Stimulated activated naive CD8-positive, alpha-beta T cell treated with anti-CD3 and anti-CD28 coated beads, Interleukin-15, Interleukin-2, amounts not matched to agents 100 U/mL and 50 U/mL, for 24 hours (primary cell): ENCODE data around the gene ADCY1.

ENCODE experiments used
- ATAC-seq: fragments of 150-1000 bp; cut with Tn5 transposase; one replicate; pipeline ENCODE4 v1.10.0; 2021
- DNase-seq: peaks from one replicate; pipeline ENCODE4 v3.0.0; 2021

Gene ADCY1

DNA sequence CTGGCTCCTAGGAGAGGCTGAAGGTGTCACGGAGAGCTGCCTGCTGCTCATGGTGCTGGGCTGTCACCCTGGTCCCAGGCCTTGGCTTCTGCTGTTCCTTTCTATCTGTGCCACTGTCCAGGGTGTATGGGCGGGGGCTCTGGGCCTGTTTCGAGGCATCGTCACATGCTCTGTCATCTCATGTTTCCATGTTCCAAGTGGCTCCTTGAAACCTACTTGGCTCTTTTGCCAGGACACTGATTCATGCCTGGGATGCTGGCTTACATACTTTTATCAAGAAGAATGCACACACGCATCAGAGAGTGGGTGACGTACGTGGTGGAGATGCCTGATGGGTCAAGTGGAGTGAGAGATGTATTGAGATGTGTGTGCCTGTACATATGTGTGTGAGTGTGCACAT, 50.9 kb downstream of the ADCY1 start:
- ATAC-seq (no peak), DNase-seq (no peak)

DNA sequence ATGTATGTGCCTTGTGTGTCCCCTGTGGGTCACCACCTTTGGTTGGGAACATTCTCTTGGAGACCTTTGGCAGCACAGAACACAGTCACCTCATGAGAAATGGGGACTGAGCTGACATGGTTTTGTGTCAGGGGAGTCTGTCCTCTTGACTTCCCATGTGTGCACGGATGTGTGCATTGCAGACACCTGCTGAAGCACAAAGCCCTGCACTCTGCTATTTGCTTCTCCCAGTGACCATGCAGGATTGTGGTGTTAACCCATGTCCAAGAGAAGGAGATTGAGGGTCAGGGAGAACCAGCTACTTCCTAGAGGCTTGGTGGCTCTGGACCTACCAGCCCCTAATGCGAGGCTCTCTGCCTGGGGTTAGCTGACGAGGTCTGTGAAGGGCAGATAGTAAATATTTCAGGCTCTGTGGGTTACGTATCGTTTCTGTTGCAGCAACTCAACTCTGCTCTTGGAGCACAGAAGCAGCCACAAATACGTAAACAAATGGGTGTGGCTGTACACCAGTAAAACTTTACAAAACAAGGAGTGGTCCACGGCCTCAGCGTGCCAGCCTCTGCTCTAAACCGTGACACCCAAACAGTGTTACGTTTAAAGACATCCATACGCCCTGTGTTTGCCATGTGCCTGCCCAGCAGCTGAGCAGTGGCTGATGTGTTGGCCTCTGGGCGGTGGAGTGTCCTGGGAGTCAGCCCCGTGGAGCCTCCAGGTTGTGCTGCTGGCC, 51.7 kb downstream of the ADCY1 start:
- DNase-seq (no peak), ATAC-seq (no peak)

DNA sequence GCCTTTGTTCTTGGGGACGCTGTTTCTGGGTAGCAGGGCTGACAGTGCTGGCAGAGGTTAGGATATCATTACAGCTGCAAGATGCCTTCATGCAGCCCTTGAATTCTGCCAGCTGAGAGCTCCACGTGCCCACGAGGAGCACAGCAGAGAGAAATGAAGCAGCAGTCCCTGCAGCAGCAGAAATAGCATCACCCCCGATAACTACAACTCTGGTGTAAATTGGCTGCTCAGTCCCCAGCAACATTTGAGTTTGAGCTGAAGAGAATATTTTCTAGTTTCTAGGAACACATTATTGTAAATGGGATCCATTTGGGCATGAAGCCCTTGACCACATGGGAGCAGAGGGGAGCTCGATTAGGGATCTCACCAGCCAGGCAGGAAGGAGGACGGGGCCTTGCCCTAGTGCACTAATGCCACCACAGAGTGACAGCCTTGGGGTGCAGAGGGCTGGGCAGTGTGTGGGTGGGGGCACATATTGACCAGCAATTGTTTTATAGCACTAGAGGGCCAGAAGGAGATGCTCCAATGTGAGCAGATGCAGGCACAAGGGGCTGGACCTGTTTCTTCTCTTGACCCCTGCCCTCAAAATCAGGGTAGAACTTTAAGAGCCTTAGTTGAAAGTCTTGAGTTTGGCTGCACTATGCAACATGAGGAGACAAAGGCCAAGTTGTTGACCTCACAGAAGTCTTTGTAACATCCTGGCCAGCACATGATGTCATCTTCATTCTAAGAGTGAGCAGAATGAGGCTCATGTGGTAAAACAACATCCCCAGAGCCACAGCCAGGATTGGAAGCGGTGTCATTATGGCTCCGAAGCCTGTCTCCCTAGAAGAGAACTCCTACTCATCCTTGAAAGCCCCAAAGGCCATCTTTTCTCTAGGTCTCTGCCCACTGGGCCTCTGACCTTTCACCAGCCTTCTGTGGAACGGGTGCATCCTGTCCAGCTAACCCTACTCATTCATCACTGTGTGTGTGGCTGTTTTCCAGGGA, 52.6 kb downstream of the ADCY1 start:
- ATAC-seq: no peak

DNA sequence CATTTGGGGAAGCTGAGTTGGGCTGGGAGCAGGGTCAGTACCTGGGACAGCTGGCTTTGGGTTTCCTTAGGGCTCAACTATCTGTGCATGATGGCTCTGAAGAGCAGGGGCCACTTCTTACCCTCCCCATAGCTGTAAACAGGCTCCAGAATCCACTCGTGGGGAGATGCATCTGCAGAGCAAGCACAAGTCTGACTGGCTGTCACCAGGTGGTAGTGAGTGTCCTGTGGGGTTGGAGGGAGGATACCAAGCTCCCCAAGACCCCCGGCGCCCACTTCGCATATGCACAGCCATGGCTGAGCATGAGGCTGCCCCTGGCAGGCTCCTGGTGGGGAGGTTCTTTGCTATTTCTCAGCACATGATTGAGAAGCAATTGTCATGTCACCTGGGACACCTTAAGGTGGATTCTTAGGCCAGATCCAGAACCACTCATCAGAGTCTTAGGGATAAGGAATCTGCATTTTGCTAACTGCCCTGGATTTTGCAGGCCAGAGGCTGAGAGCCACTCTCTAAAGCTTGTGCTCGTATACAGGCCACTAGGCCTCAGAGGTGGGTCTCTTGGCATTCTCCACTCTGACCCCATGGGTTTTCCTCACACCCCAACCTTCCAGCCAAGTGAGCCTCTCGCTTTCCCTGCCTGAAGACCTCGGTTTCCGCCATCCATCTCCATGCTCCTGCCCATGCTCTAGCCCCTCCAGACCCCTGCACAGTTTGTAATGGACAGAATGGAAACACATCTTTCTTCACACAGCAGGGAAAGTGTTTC, 53.7 kb downstream of the ADCY1 start:
- ATAC-seq: no peak
- no peak for DNase-seq

More for the DNA sequence above, 52.6 kb downstream of the ADCY1 start:
- DNase-seq: no peak

DNA sequence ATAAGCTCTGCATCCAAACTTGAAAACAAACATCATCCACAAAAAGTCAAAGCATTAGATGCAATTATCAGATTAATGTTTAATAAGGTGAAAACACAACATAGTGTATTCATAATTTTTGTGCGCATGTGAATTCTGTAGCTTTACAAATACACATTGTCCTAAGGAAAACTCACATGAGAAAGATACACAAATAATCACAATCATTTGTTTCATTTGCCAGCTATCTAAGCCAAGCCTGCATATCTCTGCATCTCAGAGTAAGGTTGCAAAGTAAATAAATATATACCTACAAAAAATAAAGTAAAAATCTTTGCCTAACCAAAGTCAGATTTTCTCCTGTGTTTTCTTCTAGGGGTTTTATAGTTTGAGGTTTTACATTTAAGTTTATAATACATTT, 57.4 kb downstream of the ADCY1 start:
- ATAC-seq (no peak), DNase-seq (no peak)

DNA sequence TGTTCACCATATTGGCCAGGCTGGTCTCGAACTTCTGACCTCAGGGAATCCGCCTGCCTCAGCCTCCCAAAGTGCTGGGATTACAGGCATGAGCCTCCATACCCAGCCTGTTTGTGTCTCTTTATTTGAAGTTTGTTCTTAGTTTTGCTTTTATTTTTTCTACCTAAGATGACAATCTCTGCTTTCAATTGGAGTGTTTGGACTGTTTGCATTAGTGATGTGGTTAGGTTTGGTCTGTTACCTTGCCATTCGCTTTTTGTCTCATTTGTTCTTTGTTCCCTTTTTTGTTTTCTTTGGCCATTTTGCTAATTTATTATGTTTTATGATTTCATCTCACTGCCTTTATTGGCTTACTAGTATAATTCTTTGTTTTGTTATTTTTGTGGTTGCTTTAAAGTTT, 62.6 kb downstream of the ADCY1 start:
- no peak for DNase-seq
- ATAC-seq: no peak

DNA sequence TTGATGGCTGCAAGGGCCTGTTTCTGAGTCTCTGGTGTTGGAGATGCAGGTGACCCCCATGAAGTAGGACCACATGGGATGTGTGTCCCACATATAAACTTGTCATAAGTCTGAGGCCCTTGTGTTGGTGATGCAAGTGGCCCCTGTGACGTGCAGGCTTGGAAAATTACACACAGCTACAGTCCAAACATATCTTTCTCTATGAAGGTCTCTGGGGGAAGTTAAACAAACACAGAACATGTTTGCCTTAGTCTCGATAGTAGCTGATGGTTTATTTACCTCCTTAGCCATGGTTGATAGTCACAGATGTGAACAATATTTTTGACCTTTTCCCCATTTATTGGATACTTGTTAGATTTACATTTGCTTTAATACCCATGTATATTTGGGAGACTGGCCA, 64.7 kb downstream of the ADCY1 start:
- ATAC-seq (no peak), DNase-seq (no peak)

DNA sequence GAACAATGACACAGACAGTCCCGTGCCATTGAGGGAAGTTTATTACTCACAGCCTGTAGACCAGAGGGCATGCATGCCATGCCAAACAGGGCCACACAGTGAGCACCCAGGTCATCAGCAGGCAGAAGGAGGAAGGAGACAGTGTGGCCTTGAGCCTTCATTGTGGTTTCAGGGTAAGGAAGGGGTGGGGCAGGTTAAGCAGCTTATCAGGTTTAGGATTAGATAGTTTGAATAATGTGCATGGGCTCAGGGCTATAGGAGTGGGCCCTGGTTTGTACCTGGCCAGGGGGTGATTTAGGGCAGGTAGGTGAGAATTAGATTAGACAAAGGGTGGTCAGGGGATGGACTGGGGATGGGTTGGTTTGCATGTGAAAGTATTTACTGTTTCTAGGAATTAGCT, 67.9 kb downstream of the ADCY1 start:
- ATAC-seq: no peak

DNA sequence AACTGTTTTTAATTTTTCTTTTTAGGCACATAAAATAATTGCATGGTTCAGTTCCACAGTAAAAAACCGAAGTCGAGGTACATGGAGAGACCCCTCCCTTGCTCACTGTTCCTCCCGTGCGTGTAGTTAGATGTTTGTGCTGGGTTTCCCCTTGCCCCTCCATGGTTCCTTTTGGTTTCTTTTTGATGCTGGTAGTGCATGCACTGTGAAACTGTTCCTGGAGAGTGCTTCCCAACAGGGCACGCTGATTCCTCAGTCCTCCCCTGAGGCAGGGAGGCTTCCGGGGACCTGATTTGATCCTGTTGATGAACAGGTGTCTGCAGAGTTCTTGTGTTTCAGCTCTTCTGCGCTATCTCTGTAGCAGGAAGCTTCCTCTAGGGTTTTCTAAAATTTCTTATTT, 69.5 kb downstream of the ADCY1 start:
- DNase-seq: no peak
- no peak for ATAC-seq

More for the DNA sequence above, 67.9 kb downstream of the ADCY1 start:
- no peak for DNase-seq

DNA sequence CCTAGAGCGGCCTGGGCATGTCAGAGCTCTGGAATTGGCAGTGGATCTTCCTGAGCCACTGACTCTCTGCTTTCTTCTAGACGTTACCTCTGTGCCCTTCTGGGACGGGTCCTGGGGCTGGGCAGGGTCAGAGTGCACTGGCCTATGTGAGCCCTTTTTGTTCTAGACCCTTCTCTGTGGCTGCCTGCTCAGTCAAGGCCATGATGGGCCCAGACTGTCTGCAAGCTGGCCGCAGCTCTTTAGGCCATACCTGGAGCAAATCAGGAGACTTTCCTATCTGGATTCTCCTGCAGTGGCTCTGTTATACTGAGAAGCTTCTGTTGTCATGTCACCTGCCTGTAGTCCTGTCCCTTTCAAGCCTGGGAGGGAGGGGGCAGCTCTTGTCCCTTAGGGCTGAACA, 70.1 kb downstream of the ADCY1 start:
- no peak for ATAC-seq

DNA sequence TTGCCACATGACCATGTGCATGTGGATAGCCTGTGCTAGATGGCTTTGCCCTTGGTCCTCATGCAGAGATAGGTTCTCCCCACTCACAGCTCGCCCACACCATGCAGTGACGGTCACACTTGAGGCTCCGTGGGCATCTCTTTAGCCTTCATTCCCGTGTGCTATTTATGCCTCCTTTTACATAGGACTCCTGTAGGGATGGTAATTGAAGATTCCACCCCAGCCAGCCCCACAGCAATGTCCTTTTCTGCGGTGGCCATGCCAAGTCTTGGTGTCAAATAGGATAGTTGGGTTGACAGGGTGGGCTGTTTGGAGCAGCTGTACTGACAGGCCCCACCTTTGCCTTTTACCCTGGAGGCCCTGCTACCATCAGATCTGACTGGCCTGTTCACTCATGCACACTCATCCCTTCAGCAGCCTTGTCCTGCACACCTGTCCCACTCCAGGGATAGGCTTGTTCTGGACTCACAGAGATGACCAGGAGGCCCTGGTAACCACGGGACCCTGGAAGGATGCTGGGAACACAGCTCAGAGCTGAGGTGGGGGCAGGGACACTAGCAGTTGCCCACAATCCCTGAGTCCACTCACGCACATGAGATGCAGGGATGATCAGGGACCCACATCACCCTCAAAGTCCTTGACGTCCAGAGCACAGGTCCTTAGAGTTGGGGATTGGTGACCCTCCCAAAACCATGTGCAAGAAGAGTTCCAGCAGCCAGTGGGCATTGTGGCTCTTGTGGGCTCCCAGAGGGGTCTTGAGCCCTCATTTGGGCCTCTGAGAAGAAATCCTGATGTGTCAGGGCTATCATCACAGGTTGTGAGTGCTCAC, 71.2 kb downstream of the ADCY1 start:
- DNase-seq (no peak), ATAC-seq (no peak)

More for the DNA sequence above, 70.1 kb downstream of the ADCY1 start:
- DNase-seq: no peak

DNA sequence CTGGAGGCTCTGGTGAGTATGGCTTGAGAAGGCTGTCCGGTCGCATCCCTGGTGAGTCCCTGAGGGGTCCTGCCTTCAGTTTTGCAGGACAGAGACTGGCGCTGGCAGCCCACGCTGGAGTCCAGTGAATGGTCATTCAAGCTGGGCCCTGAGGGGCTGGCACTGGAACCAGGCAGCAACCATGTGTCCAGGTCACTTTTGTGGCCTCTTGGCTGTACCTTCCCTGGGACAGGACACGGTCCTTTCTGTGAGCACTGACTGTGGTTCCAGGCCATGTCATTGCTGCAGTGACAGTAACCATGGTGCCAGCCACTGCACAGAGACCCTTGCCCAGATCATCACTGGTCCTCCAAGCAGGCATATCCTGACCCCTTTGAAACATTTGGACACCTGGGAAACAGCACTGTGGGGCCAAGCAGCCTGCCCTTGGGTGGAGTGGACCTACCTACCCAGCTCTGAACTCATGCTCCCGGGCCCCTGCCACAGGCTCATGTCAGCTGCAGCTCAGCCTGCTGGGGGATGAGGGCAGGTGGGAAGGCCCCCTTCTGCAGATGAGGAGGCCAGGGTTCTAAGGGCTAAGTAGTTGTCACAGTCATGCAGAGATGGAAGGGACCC, 72.1 kb downstream of the ADCY1 start:
- DNase-seq: no peak

DNA sequence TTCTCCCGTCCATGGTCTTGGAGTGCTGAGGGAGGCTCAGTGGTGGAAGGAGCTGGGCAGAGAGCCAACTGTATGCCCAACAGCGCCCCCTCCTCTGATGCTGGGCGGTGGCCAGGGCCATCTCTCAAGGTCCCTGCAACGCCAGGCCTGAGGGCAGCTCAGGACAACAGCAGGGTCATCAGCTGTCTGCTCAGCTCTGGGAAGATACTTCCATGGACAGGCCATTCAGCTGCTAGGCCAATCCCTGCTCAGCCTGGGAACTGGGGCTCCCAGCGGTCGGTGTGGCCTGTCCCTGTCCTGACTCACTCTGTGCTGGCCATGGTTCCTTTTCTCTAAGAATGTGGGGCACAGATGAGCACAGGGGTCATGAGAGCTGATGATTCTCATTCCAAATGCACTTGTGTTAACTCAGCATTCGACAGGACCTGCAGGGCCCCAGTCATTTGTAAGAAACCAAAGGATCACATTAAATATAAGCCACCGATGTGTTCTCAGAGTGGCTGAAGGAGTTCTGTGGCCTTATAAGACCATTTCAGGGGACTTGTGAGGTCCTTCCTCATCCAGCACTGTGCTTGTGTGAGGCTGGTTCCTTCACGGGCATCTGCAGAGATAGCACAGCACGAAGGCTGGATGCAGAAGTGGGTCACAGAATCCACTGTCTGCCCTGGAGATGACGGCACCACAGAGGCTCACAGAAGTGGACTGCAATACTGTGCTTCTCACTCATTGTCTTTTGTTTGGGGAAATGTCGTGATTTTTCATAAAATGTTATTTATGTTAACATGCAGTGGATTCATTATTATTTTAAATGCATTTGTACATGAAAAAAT, 73.0 kb downstream of the ADCY1 start:
- no peak for ATAC-seq

More for the DNA sequence above, 72.1 kb downstream of the ADCY1 start:
- ATAC-seq: no peak

DNA sequence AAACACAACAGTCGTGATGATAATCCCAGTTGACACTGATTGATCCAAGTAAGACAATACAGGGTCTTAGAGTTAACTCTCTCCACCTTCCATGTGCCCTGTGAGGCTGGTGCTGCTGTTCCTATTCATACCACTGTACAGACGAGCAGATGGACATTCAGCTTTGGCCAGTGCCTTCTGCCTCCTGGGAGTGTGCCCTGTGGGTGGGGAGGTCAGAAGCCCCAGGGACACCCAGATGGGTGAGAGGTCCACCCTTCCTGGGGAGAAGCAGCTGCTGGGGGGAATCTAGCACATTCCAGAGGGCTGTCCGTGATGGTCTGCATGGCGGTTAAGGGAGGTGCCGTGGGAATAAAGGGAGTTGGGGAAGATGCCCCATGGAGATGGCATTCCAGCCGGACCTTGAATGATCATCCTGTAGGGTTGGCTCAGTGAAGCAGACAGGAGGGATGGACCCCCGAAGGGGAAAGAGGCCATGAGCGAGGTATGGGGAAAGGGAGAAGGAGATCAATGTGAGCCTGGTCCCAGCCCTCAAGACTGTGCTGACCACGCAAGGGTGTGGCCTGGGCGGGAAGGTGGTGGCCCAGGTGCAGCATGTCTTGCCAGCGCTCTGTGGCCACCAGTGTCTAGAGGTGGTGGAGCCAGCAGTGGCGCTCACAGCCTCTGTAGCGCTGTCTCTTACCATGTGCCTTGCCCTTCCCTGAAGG, 74.0 kb downstream of the ADCY1 start:
- DNase-seq (no peak), ATAC-seq (no peak)

More for the DNA sequence above, 73.0 kb downstream of the ADCY1 start:
- DNase-seq: no peak

DNA sequence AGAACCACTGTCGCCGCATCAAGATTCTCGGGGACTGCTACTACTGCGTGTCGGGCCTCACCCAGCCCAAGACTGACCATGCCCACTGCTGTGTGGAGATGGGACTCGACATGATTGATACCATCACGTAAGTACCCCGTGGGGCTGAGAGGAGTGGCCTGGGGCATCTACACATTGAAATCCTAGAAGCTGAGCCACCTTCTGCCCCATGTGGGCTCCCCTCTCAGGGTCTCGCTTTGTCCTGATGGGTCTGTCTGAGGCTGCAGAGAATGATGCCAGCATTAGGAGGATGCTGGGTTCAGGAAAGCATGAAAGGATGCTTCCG, 74.5 kb downstream of the ADCY1 start:
- DNase-seq (no peak), ATAC-seq (no peak)

DNA sequence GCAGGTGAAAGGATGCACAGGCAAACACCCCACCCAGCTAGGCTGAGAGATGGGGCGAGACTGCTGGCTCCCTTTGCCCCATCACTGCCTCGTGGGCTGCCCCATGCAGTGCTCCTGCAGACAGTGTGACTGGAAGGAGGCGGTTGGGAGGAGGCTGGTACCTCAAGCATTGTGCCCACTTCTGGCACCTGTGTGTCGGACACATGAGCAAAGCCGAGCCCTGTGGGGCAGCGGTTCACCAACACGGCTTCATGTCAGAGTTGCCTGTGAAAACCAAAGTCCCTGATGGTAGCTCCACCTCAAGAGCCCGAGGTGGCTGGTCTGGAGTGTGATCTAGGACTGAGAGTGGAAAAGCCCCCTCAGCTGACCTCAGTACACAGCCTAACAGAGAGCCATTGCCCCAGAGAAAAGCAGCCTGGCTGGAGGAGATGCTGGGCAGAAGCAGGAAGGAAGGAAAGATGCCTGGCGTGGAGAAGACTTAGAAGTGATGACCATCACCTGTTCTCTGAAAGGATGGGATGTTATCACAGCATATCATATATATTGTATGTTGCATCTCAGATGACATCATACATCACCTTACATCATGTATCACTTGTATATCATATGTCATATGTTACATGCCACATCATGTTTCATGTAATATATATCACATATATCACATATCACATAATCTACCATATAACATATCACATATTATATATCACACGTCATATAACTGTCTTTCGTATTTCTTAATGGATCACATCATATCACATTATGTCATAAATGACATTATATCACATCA, 75.6 kb downstream of the ADCY1 start:
- DNase-seq (no peak), ATAC-seq (no peak)

DNA sequence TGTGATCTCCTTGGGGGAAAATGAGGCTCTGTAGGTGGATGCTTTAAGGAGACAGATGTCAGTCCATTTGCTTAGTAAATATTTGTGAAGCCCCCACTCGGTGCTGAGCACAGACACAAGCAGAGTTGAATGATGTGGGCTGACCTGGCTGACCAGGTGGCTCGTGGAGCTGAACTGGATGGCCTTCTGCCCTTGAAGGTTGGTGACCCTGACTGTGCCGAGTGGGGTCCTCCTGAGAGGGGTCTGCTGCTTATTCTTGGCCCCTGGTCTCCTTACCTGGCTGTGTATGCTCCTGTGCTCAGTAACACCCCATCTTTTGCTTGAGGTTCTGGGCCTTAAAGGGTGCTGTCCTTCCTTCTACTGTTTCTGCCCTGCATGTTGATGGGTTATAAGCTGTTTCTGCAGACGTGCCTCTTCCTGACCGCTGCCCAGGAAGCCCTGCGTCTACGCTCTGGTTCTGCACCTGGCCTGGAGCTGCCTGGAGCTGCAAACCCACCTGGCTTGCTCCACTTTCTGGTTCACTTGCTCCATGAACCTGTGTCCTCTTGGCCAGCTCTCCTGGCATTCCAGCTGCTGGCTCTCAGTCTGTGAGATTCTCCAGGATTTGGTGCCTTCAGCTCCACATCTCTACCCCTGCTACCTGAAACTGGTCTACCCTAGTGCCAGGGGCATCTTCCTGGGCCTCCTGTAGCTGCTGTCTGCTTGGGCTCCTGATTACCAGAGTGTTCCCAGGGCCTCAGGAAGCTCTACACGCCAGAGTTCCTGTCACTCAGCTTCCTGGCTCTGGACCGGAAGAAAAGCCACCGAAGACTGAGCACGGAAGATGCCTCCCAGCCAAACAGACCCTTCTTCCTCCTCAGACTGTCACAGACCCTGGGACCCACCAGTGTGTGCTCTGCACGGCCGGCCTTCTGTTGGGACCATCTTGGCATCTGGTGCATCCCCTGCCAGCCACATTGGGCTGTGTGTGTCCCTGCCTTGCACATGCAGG, 76.5 kb downstream of the ADCY1 start:
- ATAC-seq (no peak), DNase-seq (no peak)

DNA sequence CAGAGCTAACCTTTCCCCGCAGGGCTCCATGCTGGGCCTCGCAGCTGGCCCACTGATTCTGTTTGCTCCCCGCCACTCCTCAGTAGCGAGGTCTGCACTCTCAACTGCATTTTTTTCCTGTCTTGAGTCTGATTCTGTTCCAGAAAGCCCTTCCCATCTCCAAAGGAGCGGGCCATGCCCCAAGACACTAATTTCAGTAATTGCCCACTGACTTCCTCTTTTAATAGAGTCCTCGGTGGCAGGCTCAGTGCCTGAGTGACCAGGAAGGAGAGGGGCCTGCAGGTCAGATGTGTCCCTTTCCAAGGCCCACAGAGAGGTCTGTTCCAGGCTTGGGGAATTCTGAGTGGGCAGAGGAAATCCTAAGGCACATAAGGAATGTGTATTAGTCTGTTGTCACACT, 77.4 kb downstream of the ADCY1 start:
- DNase-seq (no peak), ATAC-seq (no peak)
